Activated CD4-positive, alpha-beta T cell treated with anti-CD3 and anti-CD28 coated beads, Interleukin-2, amount 50 U/mL, for 16 hours (primary cell): ENCODE results near the gene MORC1.

Experiments used
- DNase-seq: peaks from one replicate; pipeline ENCODE4 v3.0.0-alpha.2; 2020

The MORC1 gene

GRCh38 chr3:108936924-108937689 lies 180.8 kb downstream of the MORC1 start:
- no peak for DNase-seq

- no peak for DNase-seq
These were observed 186.9 kb downstream of the MORC1 start for GRCh38 chr3:108931035-108931434.

- DNase-seq, result no peak
These were observed 199.1 kb downstream of the MORC1 start for GRCh38 chr3:108918866-108919265.

GRCh38 chr3:108914774-108915641 lies 202.9 kb downstream of the MORC1 start:
- peak; percentile 83 for DNase-seq

- DNase-seq, result no peak
These were observed 208.1 kb downstream of the MORC1 start for GRCh38 chr3:108909799-108910198.
